D721Med (cell line): ENCODE measurements around the gene HSP90AB1.

ENCODE experiments used
- DNase-seq: peaks from one replicate; pipeline ENCODE4 v3.0.0; 2011; ENCODE audit warnings: low spot score; ENCODE audit not compliant: insufficient read length
- FAIRE-seq: peaks from 2 replicates; lab custom pipeline; 2011; peaks lifted over from hg19 to GRCh38; lab: Jason Lieb, UNC
- TF ChIP-seq, protein P1 (sequence below): IDR thresholded peaks from 2 replicates; pipeline ENCODE4 v1.5.1; 2012; ENCODE audit warnings: mild to moderate bottlenecking, control low read depth; ENCODE audit not compliant: insufficient read depth; ENCODE audit errors: missing control alignments

The HSP90AB1 gene

GRCh38 chr6:44289726-44290260 lies 42.9 kb downstream of the HSP90AB1 start:
- TF ChIP-seq, protein P1, sequence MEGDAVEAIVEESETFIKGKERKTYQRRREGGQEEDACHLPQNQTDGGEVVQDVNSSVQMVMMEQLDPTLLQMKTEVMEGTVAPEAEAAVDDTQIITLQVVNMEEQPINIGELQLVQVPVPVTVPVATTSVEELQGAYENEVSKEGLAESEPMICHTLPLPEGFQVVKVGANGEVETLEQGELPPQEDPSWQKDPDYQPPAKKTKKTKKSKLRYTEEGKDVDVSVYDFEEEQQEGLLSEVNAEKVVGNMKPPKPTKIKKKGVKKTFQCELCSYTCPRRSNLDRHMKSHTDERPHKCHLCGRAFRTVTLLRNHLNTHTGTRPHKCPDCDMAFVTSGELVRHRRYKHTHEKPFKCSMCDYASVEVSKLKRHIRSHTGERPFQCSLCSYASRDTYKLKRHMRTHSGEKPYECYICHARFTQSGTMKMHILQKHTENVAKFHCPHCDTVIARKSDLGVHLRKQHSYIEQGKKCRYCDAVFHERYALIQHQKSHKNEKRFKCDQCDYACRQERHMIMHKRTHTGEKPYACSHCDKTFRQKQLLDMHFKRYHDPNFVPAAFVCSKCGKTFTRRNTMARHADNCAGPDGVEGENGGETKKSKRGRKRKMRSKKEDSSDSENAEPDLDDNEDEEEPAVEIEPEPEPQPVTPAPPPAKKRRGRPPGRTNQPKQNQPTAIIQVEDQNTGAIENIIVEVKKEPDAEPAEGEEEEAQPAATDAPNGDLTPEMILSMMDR = no peak
- FAIRE-seq = no peak
- no peak for DNase-seq

DNA sequence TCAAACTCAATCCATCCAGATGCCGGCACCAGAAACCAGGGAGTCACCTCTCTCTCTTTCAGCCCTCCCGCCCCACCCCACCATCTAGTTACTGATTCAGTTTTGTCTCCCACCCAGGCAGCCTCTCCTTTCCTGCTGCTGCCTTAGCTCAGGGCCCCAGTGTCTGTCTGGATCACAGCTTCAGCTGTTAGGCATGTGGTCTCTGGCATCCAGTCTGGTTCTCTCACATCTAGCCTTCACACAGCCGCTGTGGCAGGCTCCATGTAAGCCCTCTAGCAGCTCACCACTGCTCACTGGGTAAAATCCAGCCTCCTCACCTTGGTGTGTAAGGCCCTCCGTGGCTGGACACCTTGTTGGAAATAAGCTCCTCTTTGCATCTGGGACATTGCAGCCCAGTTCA lies 44.9 kb downstream of the HSP90AB1 start:
- TF ChIP-seq, protein P1 = no peak
- no peak for FAIRE-seq
- DNase-seq = no peak

GRCh38 chr6:44292661-44293365 lies 45.9 kb downstream of the HSP90AB1 start:
- DNase-seq (no peak), FAIRE-seq (no peak)
- TF ChIP-seq, protein P1 = no peak

- FAIRE-seq = no peak
These were observed 48.2 kb downstream of the HSP90AB1 start for GRCh38 chr6:44294832-44295791.

DNA sequence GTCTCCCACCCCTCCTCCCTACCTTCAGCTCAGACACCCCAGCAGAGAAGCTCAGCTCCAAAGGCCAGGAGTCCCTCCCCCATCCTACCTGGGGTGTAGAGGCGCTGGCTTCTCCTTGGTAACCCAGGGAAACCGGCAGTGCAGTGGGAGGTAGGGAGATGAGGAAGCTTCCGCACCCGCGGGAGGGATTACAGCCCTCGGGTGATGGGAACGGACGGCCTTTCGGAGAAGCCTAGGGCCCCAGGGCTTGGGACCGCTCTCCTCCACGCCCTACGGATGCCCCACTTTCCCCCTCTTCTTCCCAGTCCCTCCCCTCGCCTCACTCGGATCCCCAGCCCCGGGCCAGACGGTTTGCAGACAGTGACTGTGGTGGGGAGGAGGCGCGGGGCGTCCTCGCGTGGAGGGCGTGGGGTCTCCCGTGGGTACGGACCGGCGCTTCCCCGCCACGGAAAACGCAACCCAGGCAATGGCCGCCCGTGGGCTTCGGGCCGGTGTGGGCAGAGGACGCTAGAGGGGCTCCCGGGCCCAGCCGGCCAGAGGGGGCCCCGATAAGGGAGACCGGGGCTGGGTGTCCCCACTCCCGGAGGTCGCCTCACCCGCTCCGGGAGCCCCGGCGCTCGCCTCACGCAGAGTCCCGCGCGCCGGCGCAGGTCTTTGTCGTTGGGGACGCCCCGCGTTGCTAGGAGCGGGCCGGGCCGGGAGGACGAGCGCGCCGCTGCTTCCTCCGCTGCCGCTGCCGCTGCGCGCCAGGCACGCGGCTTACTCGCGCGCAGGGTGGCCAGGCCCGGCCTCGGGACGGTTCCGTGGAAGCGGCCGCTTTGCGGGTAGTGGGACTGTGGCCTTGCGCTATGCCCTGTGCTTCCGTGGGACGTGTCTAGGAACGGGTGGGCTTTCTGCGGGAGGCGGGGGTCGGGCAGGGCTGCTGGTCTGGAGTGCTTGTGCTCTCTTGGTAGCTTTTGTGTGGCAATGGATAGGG lies 50.5 kb downstream of the HSP90AB1 start:
- TF ChIP-seq, protein P1 = no peak
- DNase-seq = peak; percentile 44
- no peak for FAIRE-seq

More at GRCh38 chr6:44294832-44295791, 48.2 kb downstream of the HSP90AB1 start:
- DNase-seq = no peak
- TF ChIP-seq, protein P1 = no peak

GRCh38 chr6:44298055-44298803 lies 51.3 kb downstream of the HSP90AB1 start:
- DNase-seq = no peak
- no peak for FAIRE-seq
- TF ChIP-seq, protein P1 = no peak
